Esophagus muscularis mucosa (tissue), 4 donors: ENCODE results near the gene UFSP1. TPM values are rescaled to one million over a fixed set of nuclear protein-coding genes. Genes with fewer than 3 reads are reported as not detected.

ENCODE experiments used
- DNase-seq: peaks from one replicate; pipeline ENCODE4 v3.0.0-alpha.2; 2017; ENCODE audit errors: extremely low spot score
- H3K27ac ChIP-seq, 4 donors: fragments of 200-600 bp; sonication (generic); replicated peaks in 1 of 4; 1 replicate in 3 of 4; 2 replicates in 1 of 4; pipeline ENCODE4 v1.5.1; 2016 to 2019; ENCODE audit warnings: mild to moderate bottlenecking in 1 of 4
- H3K27me3 ChIP-seq, 4 donors: fragments of 200-600 bp; sonication (generic); one replicate each; pipeline versions ENCODE4 v1.5.1 to v1.6.0; 2016 to 2019
- H3K36me3 ChIP-seq, 4 donors: fragments of 200-600 bp; sonication (generic); one replicate each; pipeline ENCODE4 v1.5.1; 2016 to 2019
- H3K4me1 ChIP-seq, 4 donors: fragments of 200-600 bp; sonication (generic); one replicate each; pipeline ENCODE4 v1.5.1; 2016 to 2019
- H3K4me3 ChIP-seq, 4 donors: fragments of 200-600 bp; sonication (generic); 1 replicate in 2 of 4; 2 replicates in 2 of 4; pipeline ENCODE4 v1.5.1; 2016 to 2019; ENCODE audit warnings: mild to moderate bottlenecking in 4 of 4, moderate library complexity in 1 of 4
- H3K9me3 ChIP-seq, 4 donors: fragments of 200-600 bp; sonication (generic); 1 replicate in 3 of 4; 2 replicates in 1 of 4; pipeline ENCODE4 v1.5.1; 2016 to 2019
- EP300 ChIP-seq: sonication (generic); formaldehyde crosslinking; IDR thresholded peaks from one replicate; pipeline ENCODE4 v1.6.1; 2017; ENCODE audit warnings: antibody characterized with exemption
- POLR2A ChIP-seq: fragments of 450-650 bp; IDR thresholded peaks from one replicate; pipeline ENCODE4 v1.6.1; 2017; ENCODE audit warnings: antibody characterized with exemption, moderate library complexity, mild to moderate bottlenecking, low read depth
- POLR2AphosphoS5 ChIP-seq, 2 donors: sonication (generic); formaldehyde crosslinking; IDR thresholded peaks; one replicate each; pipeline ENCODE4 v1.6.1; 2017; ENCODE audit warnings: antibody characterized with exemption in 2 of 2
- WGBS: methylation state at CpG from one replicate; pipeline ENCODE4 v1.1.5; 2018; 5-methylcytosine and 5-hydroxymethylcytosine counted together
- intact Hi-C: fragments of 100-400 bp; cut with DNase I; formaldehyde crosslinking; loops from one replicate; pipeline ENCODE4 v1.15.1; 2023
- total RNA-seq, 4 donors: library from RNA; depleted of rRNA; stranded (reverse); fragments of >200 nt; gene quantifications; one replicate each; pipeline versions ENCODE4 v1.1.0 to v1.2.1, GENCODE V29; 2016
- TF ChIP-seq, protein P1 (sequence below), 3 experiments: fragments of 200-600 bp in 2 of 3; fragments of 450-650 bp in 1 of 3; sonication (generic) in 2 of 3; IDR thresholded peaks; one replicate each; pipeline ENCODE4 v1.5.1; 2017 to 2019; ENCODE audit warnings: antibody characterized with exemption in 3 of 3, mild to moderate bottlenecking in 2 of 3, moderate library complexity in 1 of 3

UFSP1 gene
- total RNA-seq, 4 donors from 2014 or later: 2.1 to 8.7 (median 5.7) TPM

DNA sequence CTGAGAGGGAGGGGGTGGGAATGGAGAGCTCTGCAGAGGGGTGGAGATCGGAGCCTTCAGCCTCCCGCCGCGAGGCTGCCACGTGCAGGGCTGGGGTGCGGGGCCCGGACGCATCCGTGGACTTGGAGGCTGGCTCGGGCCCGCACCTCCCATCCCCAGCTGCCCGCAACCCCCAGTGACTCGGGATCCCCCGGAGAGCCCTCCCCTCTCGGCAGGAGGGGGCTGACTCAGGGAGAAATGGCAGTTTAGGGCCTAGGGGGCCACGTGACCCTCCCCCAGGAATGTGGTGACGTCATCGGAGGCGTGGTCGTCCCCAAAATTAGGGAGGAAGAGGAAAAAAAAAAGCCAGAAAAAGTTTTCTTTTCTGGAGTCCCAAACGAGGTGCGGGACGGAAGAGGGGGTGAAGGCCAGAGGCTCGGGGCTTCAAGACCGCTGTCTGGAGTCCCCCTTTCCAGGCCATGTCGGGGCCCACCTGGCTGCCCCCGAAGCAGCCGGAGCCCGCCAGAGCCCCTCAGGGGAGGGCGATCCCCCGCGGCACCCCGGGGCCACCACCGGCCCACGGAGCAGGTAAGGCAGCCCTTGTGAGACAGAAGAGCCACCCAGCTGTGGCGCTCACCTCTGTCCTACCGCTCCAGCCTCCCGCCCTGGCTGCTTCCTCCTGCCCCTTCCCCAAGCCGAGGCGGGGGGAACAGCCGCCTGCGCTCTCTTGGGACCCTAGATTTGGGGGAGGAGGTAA, 22.3 kb downstream of the UFSP1 start, which contains the start of gene TRIP6:
Gene TRIP6 (plus strand): TSS at position 348 of the 736 bp plus-strand sequence. CDS start 111 bp downstream, at position 459.
- WGBS: under 1% methylated on average over 24 of the region's 42 CpGs
- Histone ChIP-seq H3K36me3 (peaks cover 9 to 51% (median 30%) of the 10 kb centered on the region in 4 donors), H3K4me3 (peak within 1 kb of the TSS; percentile 79 to 99 (median 84)), H3K4me1 (peaks cover 30 to 55% (median 50%) of the 10 kb centered on the region in 4 donors), H3K9me3 (no peaks in the 10 kb centered on the region), H3K27me3 (no peaks in the 10 kb centered on the region), H3K27ac (peak within 1 kb of the TSS; percentile 95 to 99 (median 97))
- DNase-seq: peak; percentile 97
- intact Hi-C loops: no loop called here
- TF ChIP-seq EP300 (no peak), POLR2AphosphoS5 (IDR thresholded peaks at IDR 0.05) (peak; percentile 78 to 81)

DNA sequence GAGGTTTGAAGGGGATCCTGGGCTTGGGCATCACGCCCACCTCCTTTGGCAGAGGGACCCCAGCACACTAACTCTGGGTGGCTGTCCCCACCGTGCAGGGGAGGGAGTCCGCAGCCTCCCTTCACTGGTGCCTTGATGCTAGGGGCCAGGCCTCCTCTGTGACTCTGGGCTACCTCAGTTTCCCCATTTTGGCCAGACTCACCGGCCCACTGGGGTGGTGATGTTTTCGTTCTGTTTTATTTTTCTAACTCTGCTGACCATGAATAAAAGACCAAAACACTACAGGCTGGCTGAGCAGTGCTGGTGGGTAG, 22.8 kb downstream of the UFSP1 start:
- Histone ChIP-seq H3K27ac (peak overlapping the region; percentile 95 to 99 (median 97)), H3K36me3 (peaks cover 11 to 51% (median 30%) of the 10 kb centered on the region in 4 donors), H3K4me1 (peaks cover 30 to 55% (median 50%) of the 10 kb centered on the region in 4 donors), H3K9me3 (no peaks in the 10 kb centered on the region), H3K27me3 (no peaks in the 10 kb centered on the region), H3K4me3 (peak overlapping the region; percentile 79 to 99 (median 84))
- 41% methylated on average over 5 of the region's 5 CpGs for WGBS
- DNase-seq: no peak
- intact Hi-C loops: no loop called here
- TF ChIP-seq, protein P1, sequence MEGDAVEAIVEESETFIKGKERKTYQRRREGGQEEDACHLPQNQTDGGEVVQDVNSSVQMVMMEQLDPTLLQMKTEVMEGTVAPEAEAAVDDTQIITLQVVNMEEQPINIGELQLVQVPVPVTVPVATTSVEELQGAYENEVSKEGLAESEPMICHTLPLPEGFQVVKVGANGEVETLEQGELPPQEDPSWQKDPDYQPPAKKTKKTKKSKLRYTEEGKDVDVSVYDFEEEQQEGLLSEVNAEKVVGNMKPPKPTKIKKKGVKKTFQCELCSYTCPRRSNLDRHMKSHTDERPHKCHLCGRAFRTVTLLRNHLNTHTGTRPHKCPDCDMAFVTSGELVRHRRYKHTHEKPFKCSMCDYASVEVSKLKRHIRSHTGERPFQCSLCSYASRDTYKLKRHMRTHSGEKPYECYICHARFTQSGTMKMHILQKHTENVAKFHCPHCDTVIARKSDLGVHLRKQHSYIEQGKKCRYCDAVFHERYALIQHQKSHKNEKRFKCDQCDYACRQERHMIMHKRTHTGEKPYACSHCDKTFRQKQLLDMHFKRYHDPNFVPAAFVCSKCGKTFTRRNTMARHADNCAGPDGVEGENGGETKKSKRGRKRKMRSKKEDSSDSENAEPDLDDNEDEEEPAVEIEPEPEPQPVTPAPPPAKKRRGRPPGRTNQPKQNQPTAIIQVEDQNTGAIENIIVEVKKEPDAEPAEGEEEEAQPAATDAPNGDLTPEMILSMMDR (IDR thresholded peaks at IDR 0.05): no peak
- no peak for TF ChIP-seq POLR2A

DNA sequence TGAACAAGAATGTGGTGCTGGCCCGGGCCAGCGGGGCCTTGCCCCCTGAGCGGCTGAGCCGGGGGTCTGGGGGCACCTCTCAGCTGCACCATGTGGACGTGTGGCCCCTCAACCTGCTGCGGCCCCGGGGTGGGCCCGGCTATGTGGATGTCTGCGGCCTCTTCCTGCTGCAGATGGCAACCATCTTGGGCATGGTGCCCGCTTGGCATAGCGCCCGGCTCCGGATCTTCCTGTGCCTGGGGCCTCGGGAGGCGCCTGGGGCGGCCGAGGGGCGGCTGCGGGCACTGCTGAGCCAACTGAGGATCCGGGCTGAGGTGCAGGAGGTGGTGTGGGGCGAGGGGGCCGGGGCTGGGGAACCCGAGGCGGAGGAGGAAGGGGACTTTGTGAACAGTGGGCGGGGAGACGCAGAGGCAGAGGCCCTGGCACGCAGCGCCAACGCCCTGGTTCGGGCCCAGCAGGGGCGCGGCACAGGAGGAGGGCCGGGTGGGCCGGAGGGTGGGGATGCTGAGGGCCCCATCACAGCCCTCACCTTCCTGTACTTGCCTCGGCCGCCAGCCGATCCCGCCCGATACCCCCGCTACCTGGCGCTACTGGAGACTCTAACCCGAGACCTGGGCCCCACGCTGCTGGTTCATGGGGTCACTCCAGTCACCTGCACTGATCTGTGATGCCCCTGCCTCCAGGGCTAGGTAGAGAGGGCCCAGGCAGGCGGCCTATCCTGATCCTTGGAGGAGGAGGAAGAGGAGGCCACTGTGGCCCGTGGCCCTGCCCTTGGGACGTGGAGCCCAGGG, 23.4 kb downstream of the UFSP1 start:
- Histone ChIP-seq H3K36me3 (peaks cover 11 to 51% (median 30%) of the 10 kb centered on the region in 4 donors), H3K4me3 (peak overlapping the region; percentile 79 to 99 (median 84)), H3K9me3 (no peaks in the 10 kb centered on the region), H3K27ac (peak overlapping the region; percentile 95 to 99 (median 97)), H3K4me1 (peaks cover 30 to 55% (median 50%) of the 10 kb centered on the region in 4 donors), H3K27me3 (no peaks in the 10 kb centered on the region)
- intact Hi-C loops: no loop called here
- DNase-seq: no peak
- WGBS: 62% methylated on average over 15 of the region's 46 CpGs
- TF ChIP-seq EP300 (no peak), POLR2A (no peak), POLR2AphosphoS5 (IDR thresholded peaks at IDR 0.05) (peak in 1 of 2 donors; percentile 57)
- TF ChIP-seq, protein P1 (IDR thresholded peaks at IDR 0.05): no peak

DNA sequence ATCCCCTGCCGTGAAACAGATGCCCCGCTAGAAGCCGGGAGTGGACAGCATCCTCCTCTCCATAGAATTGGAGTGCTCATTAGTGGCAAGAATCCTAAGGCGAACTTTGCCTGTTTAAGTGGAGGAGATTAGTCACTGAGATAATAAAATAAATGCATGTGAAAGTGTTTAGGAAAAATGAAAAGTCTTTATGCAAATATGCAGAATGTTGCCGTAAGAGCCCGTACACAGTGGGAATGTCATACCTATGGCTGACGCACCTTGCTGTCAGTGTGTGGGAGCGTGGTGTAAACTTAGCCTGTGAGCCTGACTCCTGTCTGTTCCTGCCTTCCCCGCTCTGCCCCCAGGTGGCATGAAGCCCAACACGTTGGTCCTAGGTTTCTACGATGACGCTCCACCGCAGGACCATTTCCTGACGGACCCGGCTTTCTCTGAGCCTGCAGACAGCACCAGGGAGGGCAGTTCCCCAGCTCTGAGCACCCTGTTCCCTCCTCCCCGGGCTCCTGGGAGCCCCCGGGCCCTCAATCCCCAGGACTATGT, 24.1 kb downstream of the UFSP1 start:
- intact Hi-C loops: no loop called here
- Histone ChIP-seq H3K9me3 (no peaks in the 10 kb centered on the region), H3K27me3 (no peaks in the 10 kb centered on the region), H3K4me1 (peaks cover 30 to 55% (median 49%) of the 10 kb centered on the region in 4 donors), H3K27ac (peak overlapping the region; percentile 95 to 99 (median 97)), H3K36me3 (peaks cover 15 to 51% (median 29%) of the 10 kb centered on the region in 4 donors), H3K4me3 (peak overlapping the region in 2 of 4 donors; percentile 81 to 99)
- no peak for DNase-seq
- TF ChIP-seq EP300 (no peak), POLR2A (no peak), POLR2AphosphoS5 (IDR thresholded peaks at IDR 0.05) (no peak)
- TF ChIP-seq, protein P1 (IDR thresholded peaks at IDR 0.05): no peak
- 74% methylated on average over 9 of the region's 17 CpGs for WGBS
